Activated CD4-positive, CD25-positive, alpha-beta regulatory T cell (primary cell): ENCODE data around the gene VPS11.
"Not testable (repeated sequence)": the region's sequence is repeated elsewhere in the genome, so short reads cannot be mapped to it uniquely, and the experiment has no call there.

Source experiments
- DNase-seq, 4 experiments: peaks; one replicate each; lab custom pipeline; 2025; lab: John Stamatoyannopoulos, UW

The VPS11 gene

DNA sequence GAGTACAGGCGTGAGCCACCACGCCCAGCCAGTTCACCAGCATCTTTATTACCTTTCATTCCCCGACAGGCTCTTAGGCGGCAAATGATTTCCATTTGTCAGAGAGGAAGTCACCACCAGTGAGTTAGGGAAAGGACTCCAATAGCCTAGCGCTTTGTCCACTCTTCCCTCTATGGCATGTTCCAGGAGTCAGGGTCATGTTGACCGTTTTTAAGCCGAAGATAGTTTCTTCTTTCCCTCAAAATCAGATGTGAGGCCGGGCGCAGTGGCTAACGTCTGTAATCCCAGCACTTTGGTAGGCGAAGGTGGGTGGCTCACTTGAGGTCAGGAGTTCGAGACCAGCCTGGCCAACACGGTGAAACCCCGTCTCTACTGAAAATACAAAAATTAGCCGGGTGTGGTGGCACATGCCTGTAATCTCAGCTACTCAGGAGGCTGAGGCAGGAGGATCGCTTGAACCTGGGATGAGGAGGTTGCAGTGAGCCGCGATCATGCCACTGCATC lies 35.6 kb downstream of the VPS11 start:
- DNase-seq: not testable (repeated sequence)

GRCh38 chr11:119103793-119104192 lies 36.2 kb downstream of the VPS11 start:
- no peak for DNase-seq

DNA sequence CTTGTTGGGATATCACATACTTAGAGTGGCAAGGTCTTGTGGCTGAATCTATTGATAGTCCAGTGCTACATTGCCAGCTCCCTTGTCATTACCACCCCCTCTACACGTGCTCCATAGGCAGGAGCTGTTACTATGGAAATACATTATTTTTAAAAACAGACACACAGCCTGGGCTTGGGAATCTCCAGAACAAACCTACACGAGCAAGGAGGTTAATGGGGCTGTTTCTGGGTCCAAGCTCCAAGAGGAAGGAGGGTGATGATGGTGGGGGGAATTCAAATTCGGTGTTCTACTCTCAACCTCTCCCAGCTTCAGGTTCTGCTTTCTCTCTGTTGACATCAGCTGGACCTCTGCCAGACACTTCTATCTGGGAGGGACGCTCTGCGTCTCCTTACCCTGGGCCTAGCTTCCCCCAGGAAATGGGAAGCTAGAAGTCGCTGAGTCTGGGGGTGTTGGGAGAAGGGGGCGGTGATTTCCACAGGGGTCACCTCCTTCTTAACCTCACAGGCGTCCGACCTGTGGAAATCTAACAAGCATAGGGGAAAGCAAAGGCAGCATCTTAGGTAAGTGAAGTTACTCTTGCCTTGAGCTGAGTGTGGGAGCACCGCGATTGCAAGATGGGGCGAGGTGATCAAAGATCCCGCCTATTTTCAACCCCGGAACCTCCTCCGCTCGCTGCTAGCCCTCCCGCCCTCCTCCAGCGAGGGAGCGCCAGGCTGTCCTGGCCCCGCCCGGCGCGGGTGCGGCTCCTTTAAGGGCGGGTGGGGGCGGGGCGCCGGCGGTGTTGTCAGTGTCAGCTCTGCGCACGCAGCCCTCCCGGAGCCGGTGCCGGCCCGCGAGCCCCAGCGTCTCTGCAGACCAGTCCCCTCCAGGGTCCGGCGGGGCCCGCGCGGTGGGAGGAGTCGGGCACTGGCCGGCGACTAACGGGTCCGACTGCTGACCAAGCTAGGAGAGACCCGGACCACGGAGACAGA lies 39.2 kb downstream of the VPS11 start, which contains the start of gene C2CD2L:
Gene C2CD2L, plus strand, starts transcription at position 781 of the 974 bp plus-strand sequence. CDS start 398 bp downstream, outside the sequence.
- DNase-seq: peak; percentile 80 to 87 (median 82)

- no peak for DNase-seq
Measured at GRCh38 chr11:119107538-119108145, 40.0 kb downstream of the VPS11 start.

- DNase-seq: no peak
Measured at GRCh38 chr11:119108146-119108856, 40.7 kb downstream of the VPS11 start.

- DNase-seq: no peak
Measured at GRCh38 chr11:119108857-119109221, 41.2 kb downstream of the VPS11 start.

DNA sequence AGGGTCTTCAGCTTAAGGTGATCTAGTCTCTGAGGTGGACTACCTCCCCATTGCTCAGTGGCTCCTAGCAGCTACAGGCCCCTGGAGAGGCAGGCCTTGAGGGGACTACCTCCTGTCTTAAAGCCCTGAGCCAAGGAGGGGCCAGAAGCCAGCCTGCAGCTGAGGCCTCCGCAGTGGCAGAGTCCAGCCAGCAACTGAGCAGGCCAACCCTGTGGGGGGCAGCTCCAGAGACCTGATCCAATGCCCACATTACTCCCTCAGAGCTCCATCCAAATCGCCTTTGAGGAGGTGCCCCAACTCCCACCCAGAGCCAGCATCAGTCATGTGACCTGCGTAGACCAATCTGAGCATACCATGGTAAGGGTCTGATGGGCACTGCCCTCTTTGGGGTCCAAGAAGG lies 42.2 kb downstream of the VPS11 start:
- DNase-seq: no peak

DNA sequence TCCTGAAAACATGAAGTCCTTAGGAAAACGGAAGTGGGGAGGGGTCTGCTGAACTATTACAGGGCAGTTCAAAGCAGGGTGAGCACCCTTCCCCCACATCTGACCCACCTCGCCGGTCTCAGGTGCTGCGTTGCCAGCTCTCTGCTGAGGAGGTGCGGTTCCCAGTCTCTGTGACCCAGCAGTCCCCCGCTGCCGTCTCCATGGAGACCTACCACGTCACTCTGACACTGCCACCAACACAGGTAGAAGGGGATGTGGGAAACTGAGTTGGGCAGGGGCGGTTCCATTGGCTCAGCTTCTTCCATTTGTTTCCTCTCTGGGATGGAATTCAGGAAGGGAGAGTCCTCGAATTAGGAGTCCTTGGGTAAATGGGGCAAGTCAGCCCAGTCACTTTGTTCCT lies 42.8 kb downstream of the VPS11 start:
- DNase-seq: no peak

DNA sequence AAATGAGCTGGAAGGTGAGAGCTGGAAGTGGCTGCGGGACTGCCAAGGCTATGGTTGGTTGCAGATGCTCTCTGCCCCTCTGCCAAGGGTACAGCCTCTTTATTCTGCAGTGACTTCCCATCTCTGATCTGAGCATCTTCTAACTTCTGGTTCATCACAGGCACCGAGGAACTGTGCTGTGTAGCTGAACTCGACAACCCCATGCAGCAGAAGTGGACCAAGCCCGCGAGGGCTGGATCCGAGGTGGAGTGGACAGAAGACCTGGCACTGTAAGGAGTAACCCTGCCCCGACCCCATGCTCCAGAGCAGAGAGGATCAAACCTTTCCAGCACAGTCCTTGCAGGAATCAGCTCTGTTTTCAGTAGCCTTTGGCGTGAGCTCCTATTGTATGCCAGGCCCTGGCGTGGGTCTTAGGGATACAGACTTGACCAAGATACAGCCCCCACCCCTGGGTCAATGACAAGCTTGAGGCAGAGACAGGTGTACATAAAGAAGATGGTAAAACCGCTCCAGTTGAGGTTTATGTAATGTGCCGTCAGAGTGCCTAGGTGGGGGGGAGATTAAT lies 43.8 kb downstream of the VPS11 start:
- no peak for DNase-seq

GRCh38 chr11:119112314-119113020 lies 44.8 kb downstream of the VPS11 start:
- no peak for DNase-seq

DNA sequence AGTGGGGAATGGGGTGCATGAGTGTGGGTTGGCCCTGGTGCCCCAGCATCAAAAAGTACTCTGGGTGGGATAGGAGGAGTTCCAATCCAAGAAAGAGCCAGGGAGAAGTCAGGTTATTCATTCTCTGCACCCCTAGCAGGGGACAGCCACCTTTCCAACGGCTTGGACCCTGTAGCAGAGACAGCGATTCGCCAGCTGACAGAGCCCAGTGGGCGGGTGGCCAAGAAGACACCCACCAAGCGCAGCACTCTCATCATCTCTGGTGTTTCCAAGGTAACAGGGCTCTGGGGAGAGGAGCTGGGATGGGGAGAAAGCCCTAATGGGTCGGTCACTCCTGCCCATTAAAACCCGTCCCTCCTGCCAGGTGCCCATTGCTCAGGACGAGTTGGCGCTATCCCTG lies 46.1 kb downstream of the VPS11 start:
- no peak for DNase-seq

GRCh38 chr11:119114351-119114750 lies 46.7 kb downstream of the VPS11 start:
- no peak for DNase-seq

DNA sequence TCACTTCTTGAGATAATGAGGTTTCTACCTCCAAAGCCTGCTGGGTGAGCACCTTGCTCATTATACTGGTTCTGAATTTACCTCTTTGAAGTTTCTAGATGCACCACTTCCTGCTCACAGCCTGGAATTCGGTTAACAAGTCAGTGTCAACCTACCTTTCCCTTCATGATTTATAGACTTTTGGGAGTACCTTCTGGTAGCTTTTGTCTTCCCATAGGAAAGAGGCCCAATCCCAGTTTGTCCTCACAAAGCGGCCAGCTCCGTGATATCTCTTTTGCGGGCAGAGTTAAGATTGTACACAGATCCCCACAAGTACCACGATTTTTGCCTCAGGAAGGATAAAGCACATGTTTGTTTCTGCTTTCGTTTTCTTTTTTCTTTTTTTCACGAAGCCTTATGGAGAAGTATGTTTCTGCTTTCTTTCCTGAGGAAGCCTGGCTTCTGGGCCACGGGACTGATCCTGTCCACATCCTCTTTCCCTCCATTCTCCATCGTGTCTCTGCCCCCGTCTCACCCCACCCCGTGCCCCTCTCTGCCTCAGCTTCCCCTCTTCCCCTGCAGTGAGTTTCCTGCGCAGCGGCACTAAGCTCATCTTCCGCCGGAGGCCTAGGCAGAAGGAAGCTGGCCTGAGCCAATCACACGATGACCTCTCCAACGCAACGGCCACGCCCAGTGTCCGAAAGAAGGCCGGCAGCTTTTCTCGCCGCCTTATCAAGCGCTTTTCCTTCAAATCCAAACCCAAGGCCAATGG lies 48.0 kb downstream of the VPS11 start:
- no peak for DNase-seq

DNA sequence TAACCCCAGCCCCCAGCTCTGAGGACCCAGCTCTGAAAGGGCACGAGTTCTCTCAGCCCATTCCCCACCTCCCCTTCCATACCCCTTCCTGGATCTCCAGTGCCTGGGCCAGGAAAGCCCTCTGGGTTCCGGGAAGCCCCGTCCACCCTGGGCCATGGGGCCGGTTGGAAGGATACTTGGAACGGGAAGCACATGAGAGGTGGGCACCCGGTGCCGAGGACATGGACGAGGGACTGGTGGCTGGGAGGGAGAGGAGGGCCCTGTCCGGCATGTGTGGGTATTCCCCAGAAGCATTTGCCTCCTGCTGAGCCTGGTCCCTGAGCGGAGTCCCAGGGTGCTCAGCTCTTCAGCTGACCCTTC lies 48.6 kb downstream of the VPS11 start:
- no peak for DNase-seq

DNA sequence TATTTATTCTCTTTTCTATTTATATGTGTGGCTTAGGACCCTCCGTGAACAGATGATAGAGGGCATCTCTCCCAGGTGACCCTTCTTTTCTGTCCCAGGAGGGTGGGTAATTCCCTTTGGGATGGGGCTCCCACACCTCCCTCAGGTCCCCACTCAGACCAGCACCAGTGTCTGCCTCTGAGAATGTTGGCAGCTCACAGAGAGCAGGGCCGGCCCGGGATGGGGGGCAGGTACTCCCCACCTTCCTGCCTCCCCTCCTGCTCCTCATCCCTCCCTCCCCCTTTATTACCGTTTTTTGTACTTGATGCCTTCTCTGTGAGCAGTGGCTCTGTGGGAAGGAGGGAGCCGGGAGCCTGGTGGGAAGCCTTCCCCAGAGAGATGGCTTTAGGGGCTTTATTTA lies 49.0 kb downstream of the VPS11 start:
- no peak for DNase-seq

GRCh38 chr11:119117004-119117706 lies 49.5 kb downstream of the VPS11 start:
- DNase-seq: no peak

DNA sequence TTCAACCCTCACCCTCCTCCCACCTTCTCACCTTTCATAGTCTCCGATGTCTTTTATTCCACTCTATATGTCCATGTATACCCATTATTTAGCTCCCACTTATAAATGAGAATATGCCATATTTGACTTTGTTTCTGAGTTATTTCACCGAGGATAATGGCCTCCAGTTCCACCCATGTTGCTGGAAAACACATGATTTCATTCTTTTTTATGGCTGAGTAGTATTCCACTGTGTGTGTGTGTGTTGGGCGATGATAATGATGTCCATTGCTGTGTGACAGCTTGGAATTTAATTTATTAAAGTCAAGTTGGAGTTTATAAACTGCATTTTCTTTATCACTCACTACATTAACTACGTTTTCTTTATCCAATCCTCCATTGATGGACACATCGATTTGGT lies 50.6 kb downstream of the VPS11 start:
- no peak for DNase-seq

DNA sequence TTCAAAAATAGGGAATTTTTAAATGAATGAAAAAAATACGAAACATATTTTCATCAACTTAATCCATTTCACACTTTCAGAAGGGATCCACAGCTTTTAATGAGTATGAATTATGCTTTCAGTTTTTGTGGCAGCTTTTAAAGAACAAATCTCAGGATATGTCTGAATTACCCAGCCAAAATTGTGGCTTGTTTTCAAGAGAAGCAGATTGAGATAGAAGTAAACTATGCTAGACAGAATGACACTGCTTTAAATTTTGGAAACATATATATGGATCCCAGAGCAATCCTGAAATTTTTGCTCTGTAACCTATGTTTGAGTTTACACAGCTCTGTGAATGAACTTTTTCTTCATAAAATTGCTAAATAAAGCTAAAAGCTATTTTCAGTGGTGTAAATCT lies 51.3 kb downstream of the VPS11 start:
- DNase-seq: no peak

GRCh38 chr11:119120639-119121007 lies 53.0 kb downstream of the VPS11 start:
- no peak for DNase-seq
